Measurements from ENCODE around the gene KRIT1.
"Not testable (repeated sequence)": the region's sequence is repeated elsewhere in the genome, so short reads cannot be mapped to it uniquely, and the experiment has no call there.

Gene KRIT1

GRCh38 chr7:92250603-92251002, 4.9 kb upstream of the KRIT1 start:
- no peak for DNase-seq (ENCODE audit: low read depth, low spot score)

GRCh38 chr7:92246360-92247101, 817 bp upstream of the KRIT1 start:
- no peak for DNase-seq (ENCODE audit: low read depth, low spot score)

- no peak for DNase-seq (ENCODE audit: low read depth, low spot score)
Measured at GRCh38 chr7:92244808-92245486, 767 bp downstream of the KRIT1 start.

GRCh38 chr7:92242972-92243371, 2.7 kb downstream of the KRIT1 start:
- no peak for DNase-seq (ENCODE audit: low read depth, low spot score)

GRCh38 chr7:92230547-92230946, 15.2 kb downstream of the KRIT1 start:
- no peak for DNase-seq (ENCODE audit: low read depth, low spot score)

- no peak for DNase-seq (ENCODE audit: low read depth, low spot score)
Measured at GRCh38 chr7:92228742-92229141, 17.0 kb downstream of the KRIT1 start.

- no peak for DNase-seq (ENCODE audit: low read depth, low spot score)
Measured at GRCh38 chr7:92228100-92228499, 17.6 kb downstream of the KRIT1 start.

GRCh38 chr7:92226981-92227380, 18.7 kb downstream of the KRIT1 start:
- no peak for DNase-seq (ENCODE audit: low read depth, low spot score)

GRCh38 chr7:92221766-92222165, 23.9 kb downstream of the KRIT1 start:
- no peak for DNase-seq (ENCODE audit: low read depth, low spot score)

- DNase-seq (ENCODE audit: low read depth, low spot score), result no peak
Measured at GRCh38 chr7:92206672-92207071, 39.0 kb downstream of the KRIT1 start.

GRCh38 chr7:92205987-92206386, 39.7 kb downstream of the KRIT1 start:
- no peak for DNase-seq (ENCODE audit: low read depth, low spot score)

- no peak for DNase-seq (ENCODE audit: low read depth, low spot score)
Measured at GRCh38 chr7:92200791-92201190, 44.9 kb downstream of the KRIT1 start.

GRCh38 chr7:92192326-92192725, 53.4 kb downstream of the KRIT1 start:
- no peak for DNase-seq (ENCODE audit: low read depth, low spot score)

GRCh38 chr7:92189246-92189645, 56.5 kb downstream of the KRIT1 start:
- not testable (repeated sequence) for DNase-seq (ENCODE audit: low read depth, low spot score)

GRCh38 chr7:92184294-92184693, 61.4 kb downstream of the KRIT1 start:
- not testable (repeated sequence) for DNase-seq (ENCODE audit: low read depth, low spot score)

- peak; percentile 48 for DNase-seq (ENCODE audit: low read depth, low spot score)
Measured at GRCh38 chr7:92178928-92179924, 66.5 kb downstream of the KRIT1 start, which contains the start of gene LRRD1. LRRD1 (minus strand) TSS chr7:92179142; CDS start chr7:92165202, 13,940 bp downstream.

- no peak for DNase-seq (ENCODE audit: low read depth, low spot score)
Measured at GRCh38 chr7:92177362-92177761, 68.4 kb downstream of the KRIT1 start.

- not testable (repeated sequence) for DNase-seq (ENCODE audit: low read depth, low spot score)
Measured at GRCh38 chr7:92169529-92169928, 76.2 kb downstream of the KRIT1 start.

GRCh38 chr7:92161271-92161670, 84.4 kb downstream of the KRIT1 start:
- no peak for DNase-seq (ENCODE audit: low read depth, low spot score)

- DNase-seq (ENCODE audit: low read depth, low spot score), result no peak
Measured at GRCh38 chr7:92158660-92159575, 86.8 kb downstream of the KRIT1 start.

- no peak for DNase-seq (ENCODE audit: low read depth, low spot score)
Measured at GRCh38 chr7:92156990-92157389, 88.7 kb downstream of the KRIT1 start.
